Suprapubic skin (tissue), 4 donors: ENCODE data around the gene WDR37. TPM values are rescaled to one million over a fixed set of nuclear protein-coding genes. Genes with fewer than 3 reads are reported as not detected.
A peak's percentile ranks its signal among the peaks of the same experiment; 100 is the strongest.

Experiments
- DNase-seq, 2 donors: peaks; one replicate each; pipeline ENCODE4 v3.0.0-alpha.2; 2019; ENCODE audit warnings: low spot score in 2 of 2
- H3K27ac ChIP-seq: fragments of 200-600 bp; sonication (generic); one replicate; pipeline ENCODE4 v1.5.1; 2019
- H3K27me3 ChIP-seq: fragments of 200-600 bp; sonication (generic); one replicate; pipeline ENCODE4 v1.5.1; 2019
- H3K36me3 ChIP-seq: fragments of 200-600 bp; sonication (generic); one replicate; pipeline ENCODE4 v1.5.1; 2019
- H3K4me1 ChIP-seq: fragments of 200-600 bp; sonication (generic); one replicate; pipeline ENCODE4 v1.5.1; 2019
- H3K4me3 ChIP-seq: fragments of 200-600 bp; sonication (generic); one replicate; pipeline ENCODE4 v1.5.1; 2019; ENCODE audit warnings: mild to moderate bottlenecking
- H3K9me3 ChIP-seq: fragments of 200-600 bp; sonication (generic); one replicate; pipeline ENCODE4 v1.5.1; 2019
- EP300 ChIP-seq: sonication (generic); formaldehyde crosslinking; IDR thresholded peaks from one replicate; pipeline ENCODE4 v1.6.1; 2017; ENCODE audit warnings: antibody characterized with exemption
- POLR2A ChIP-seq, 2 donors: fragments of 450-650 bp; IDR thresholded peaks; one replicate each; pipeline ENCODE4 v1.6.1; 2017; ENCODE audit warnings: antibody characterized with exemption in 2 of 2, mild to moderate bottlenecking in 2 of 2, moderate library complexity in 2 of 2
- POLR2AphosphoS5 ChIP-seq, 3 donors: sonication (generic); formaldehyde crosslinking; IDR thresholded peaks; one replicate each; pipeline ENCODE4 v1.6.1; 2017; ENCODE audit warnings: antibody characterized with exemption in 3 of 3
- WGBS: methylation state at CpG from one replicate; pipeline ENCODE4 v1.1.5; 2018; 5-methylcytosine and 5-hydroxymethylcytosine counted together
- total RNA-seq, 4 donors: library from RNA; depleted of rRNA; stranded (reverse); fragments of >200 nt; gene quantifications; one replicate each; pipeline ENCODE4 v1.1.0, GENCODE V29; 2016
- TF ChIP-seq, protein P1 (sequence below), 2 donors: fragments of 200-600 bp in 1 of 2; fragments of 450-650 bp in 1 of 2; sonication (generic) in 1 of 2; IDR thresholded peaks; one replicate each; pipeline ENCODE4 v1.5.1; 2016 to 2019; ENCODE audit warnings: antibody characterized with exemption in 2 of 2, mild to moderate bottlenecking in 1 of 2, moderate library complexity in 1 of 2

WDR37 gene
- total RNA-seq, 4 donors from 2014 or later = 13.1 to 32.7 (median 18.4) TPM

DNA sequence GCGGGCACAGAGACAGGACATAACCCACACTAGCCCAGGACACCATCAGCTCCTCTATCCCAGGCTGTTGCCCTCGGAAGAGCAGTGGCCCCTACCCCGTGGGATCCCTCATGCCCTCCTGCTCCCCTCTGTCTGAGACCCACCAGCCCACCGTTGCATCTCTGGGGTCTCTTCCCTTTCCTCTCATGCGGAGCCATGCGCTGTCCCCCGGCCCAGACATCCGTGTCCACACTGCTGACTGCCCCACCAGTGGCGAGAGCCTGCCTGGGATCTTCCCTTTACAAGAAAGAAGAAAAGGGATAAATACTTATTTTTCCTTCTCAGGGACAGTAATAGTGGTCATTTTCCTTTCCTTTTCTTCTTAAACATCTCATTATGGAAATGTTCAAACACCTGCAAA lies 115.4 kb downstream of the WDR37 start:
- no peak overlapping the region for H3K27ac ChIP-seq
- peaks cover 9% of the 10 kb centered on the region for H3K27me3 ChIP-seq
- no peaks in the 10 kb centered on the region for H3K36me3 ChIP-seq
- 88% methylated on average over 9 of the region's 9 CpGs for WGBS
- no peaks in the 10 kb centered on the region for H3K9me3 ChIP-seq
- H3K4me3 ChIP-seq = no peak overlapping the region
- TF ChIP-seq, protein P1, sequence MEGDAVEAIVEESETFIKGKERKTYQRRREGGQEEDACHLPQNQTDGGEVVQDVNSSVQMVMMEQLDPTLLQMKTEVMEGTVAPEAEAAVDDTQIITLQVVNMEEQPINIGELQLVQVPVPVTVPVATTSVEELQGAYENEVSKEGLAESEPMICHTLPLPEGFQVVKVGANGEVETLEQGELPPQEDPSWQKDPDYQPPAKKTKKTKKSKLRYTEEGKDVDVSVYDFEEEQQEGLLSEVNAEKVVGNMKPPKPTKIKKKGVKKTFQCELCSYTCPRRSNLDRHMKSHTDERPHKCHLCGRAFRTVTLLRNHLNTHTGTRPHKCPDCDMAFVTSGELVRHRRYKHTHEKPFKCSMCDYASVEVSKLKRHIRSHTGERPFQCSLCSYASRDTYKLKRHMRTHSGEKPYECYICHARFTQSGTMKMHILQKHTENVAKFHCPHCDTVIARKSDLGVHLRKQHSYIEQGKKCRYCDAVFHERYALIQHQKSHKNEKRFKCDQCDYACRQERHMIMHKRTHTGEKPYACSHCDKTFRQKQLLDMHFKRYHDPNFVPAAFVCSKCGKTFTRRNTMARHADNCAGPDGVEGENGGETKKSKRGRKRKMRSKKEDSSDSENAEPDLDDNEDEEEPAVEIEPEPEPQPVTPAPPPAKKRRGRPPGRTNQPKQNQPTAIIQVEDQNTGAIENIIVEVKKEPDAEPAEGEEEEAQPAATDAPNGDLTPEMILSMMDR (IDR thresholded peaks at IDR 0.05) = no peak
- TF ChIP-seq POLR2AphosphoS5 (IDR thresholded peaks at IDR 0.05) (no peak), POLR2A (IDR thresholded peaks at IDR 0.05) (no peak), EP300 (no peak)
- no peaks in the 10 kb centered on the region for H3K4me1 ChIP-seq
- DNase-seq = no peak

DNA sequence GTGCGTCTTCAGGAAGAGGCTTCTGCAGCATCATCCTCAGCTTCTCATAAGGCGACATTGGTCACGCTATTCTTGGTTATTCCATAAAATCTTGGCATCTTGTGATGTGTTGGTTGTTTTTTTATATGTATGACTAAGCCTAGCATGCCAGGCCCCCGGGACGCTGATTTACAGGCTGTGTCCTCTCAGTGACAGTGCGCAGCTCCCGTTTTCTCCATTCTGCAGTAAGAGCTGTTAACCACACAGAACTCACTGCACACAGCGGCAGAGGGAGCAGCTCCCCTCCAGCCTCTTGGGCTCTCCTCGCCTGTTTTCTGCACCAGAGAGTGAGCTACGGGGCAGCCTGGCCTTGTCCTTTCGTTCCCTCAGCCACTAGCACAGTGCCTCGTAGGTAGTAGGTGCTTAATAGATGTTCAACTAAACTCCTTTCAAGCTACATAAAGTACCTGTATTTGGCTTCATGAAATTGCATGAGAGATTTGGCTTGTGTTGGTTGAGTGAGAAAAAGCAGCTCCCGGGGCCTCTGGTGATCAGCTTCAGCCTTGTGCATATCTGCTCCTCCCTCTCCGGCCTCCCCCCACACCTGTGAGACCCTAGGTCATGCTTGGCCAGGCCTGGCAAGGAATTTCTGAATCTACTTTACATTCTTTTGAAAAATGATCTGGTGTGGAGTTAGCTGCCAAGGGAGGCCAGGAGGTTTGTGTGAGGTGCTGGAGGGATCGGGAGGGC lies 116.2 kb downstream of the WDR37 start:
- no peak for DNase-seq
- Histone ChIP-seq H3K4me3 (no peak overlapping the region), H3K36me3 (no peaks in the 10 kb centered on the region), H3K9me3 (no peaks in the 10 kb centered on the region), H3K4me1 (no peaks in the 10 kb centered on the region), H3K27ac (no peak overlapping the region), H3K27me3 (peaks cover 9% of the 10 kb centered on the region)
- WGBS = 65% methylated on average over 15 of the region's 15 CpGs
- TF ChIP-seq, protein P1 (IDR thresholded peaks at IDR 0.05) = no peak

DNA sequence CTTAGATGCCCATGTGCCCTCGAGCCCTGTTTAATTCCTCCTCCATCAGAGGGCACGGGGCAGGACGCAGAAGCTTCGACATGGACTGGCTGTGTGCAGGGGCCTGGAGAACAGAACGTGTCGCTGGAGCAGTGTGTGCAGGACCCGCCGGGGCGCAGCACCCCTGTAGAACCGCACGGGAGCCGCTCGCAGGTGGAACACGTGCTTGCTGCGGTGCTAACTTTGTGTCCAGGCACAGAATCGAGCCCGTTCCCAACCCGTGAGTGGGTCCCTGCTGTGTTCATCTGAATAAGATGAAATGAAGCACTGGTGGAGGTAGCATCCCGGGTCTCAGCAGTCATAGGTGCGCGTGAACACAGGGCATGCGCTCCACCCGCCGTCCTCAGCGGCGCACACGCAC lies 116.9 kb downstream of the WDR37 start:
- Histone ChIP-seq H3K9me3 (no peaks in the 10 kb centered on the region), H3K27me3 (peaks cover 9% of the 10 kb centered on the region), H3K4me1 (no peaks in the 10 kb centered on the region), H3K36me3 (no peaks in the 10 kb centered on the region), H3K27ac (no peak overlapping the region), H3K4me3 (no peak overlapping the region)
- no peak for DNase-seq
- no CpG with 5 or more reads among the region's 27 CpGs for WGBS
- no peak for TF ChIP-seq EP300
- TF ChIP-seq, protein P1 (IDR thresholded peaks at IDR 0.05) = no peak

DNA sequence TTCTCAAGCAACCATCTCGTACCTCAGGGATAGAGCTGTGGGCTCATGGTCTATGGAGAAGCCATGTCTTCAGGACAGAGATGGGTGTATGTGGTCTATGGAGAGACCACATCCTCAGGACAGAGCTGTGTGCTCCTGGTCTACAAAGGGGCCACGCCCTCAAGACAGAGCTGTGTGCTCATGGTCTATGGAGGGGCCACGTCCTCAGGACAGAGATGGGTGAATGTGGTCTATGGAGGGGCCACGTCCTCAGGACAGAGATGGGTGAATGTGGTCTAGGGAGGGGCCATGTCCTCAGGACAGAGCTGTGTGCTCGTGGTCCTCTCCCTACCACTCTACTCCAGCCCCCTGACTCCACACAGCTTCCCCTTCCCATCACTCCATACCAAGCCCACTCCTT lies 117.8 kb downstream of the WDR37 start:
- no peaks in the 10 kb centered on the region for H3K36me3 ChIP-seq
- peaks cover 9% of the 10 kb centered on the region for H3K27me3 ChIP-seq
- TF ChIP-seq POLR2A (IDR thresholded peaks at IDR 0.05) (no peak), POLR2AphosphoS5 (IDR thresholded peaks at IDR 0.05) (no peak), EP300 (no peak)
- TF ChIP-seq, protein P1 (IDR thresholded peaks at IDR 0.05) = no peak
- 59% methylated on average over 5 of the region's 5 CpGs for WGBS
- H3K4me1 ChIP-seq = no peaks in the 10 kb centered on the region
- no peaks in the 10 kb centered on the region for H3K9me3 ChIP-seq
- no peak overlapping the region for H3K27ac ChIP-seq
- DNase-seq = no peak
- H3K4me3 ChIP-seq = no peak overlapping the region

DNA sequence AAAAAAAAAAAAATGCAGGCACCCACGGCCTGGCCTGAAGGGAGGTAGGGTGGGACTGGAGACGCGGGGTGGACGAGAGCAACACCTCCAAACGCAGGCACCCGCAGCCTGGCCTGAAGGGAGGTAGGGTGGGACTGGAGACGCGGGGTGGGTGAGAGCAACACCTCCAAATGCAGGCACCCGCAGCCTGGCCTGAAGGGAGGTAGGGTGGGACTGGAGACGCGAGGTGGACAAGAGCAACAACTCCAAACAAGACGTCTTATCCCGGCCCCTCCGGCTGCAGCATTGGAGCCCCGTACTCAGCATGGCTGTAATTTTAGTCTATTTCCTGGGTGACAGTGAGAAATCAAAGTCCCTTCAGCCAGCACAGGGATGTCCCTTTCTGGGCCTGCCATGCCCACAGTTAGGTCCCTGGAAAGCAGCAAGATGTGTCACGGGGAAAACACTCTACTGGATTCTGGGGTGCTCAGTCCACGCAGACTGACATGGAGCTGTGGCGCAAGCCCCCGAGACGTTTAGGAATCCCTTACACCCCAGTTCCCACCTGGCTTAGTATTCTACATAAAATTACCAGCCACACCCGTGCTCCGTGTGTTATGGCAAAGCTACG lies 119.9 kb downstream of the WDR37 start:
- Histone ChIP-seq H3K4me1 (no peaks in the 10 kb centered on the region), H3K36me3 (no peaks in the 10 kb centered on the region), H3K9me3 (no peaks in the 10 kb centered on the region), H3K27me3 (no peaks in the 10 kb centered on the region), H3K4me3 (no peak overlapping the region), H3K27ac (no peak overlapping the region)
- peak in 1 of 2 donors; percentile 35 for DNase-seq
- 84% methylated on average over 22 of the region's 23 CpGs for WGBS
- TF ChIP-seq, protein P1 (IDR thresholded peaks at IDR 0.05) = no peak
